Measurements from ENCODE around the gene ADGRB2.

Gene ADGRB2

GRCh38 chr1:31681415-31681814, 82.7 kb downstream of the ADGRB2 start:
- TF ChIP-seq, protein P1, sequence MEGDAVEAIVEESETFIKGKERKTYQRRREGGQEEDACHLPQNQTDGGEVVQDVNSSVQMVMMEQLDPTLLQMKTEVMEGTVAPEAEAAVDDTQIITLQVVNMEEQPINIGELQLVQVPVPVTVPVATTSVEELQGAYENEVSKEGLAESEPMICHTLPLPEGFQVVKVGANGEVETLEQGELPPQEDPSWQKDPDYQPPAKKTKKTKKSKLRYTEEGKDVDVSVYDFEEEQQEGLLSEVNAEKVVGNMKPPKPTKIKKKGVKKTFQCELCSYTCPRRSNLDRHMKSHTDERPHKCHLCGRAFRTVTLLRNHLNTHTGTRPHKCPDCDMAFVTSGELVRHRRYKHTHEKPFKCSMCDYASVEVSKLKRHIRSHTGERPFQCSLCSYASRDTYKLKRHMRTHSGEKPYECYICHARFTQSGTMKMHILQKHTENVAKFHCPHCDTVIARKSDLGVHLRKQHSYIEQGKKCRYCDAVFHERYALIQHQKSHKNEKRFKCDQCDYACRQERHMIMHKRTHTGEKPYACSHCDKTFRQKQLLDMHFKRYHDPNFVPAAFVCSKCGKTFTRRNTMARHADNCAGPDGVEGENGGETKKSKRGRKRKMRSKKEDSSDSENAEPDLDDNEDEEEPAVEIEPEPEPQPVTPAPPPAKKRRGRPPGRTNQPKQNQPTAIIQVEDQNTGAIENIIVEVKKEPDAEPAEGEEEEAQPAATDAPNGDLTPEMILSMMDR (IDR thresholded peaks at IDR 0.05; ENCODE audit: low read depth, low read length), result no peak
- H3K4me3 ChIP-seq (ENCODE audit: low read depth, low read length), result no peak overlapping the region

GRCh38 chr1:31679676-31680230, 84.4 kb downstream of the ADGRB2 start:
- TF ChIP-seq, protein P1 (IDR thresholded peaks at IDR 0.05; ENCODE audit: low read depth, low read length), result no peak
- H3K4me3 ChIP-seq (ENCODE audit: low read depth, low read length), result no peak overlapping the region

DNA sequence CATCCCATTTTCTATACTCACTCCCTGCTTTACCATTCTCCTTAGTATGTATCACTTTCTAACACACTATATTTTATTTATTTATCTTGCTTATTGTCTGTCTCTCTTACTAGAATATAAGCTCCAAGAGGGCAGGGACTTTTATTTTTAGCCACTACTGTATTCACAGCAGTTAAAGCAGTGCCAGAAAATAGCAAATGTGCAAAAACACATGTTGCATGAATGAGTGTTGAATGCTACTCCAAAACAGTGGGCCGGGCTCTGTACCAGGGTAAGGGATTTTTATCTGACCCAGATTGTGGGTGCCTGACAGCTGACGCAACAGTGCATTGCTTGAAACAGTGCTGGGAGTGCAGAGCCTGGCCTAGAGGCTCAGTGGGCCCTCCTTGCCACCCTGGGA, 85.0 kb downstream of the ADGRB2 start:
- H3K4me3 ChIP-seq (ENCODE audit: low read depth, low read length), result no peak overlapping the region
- TF ChIP-seq, protein P1 (IDR thresholded peaks at IDR 0.05; ENCODE audit: low read depth, low read length), result no peak

DNA sequence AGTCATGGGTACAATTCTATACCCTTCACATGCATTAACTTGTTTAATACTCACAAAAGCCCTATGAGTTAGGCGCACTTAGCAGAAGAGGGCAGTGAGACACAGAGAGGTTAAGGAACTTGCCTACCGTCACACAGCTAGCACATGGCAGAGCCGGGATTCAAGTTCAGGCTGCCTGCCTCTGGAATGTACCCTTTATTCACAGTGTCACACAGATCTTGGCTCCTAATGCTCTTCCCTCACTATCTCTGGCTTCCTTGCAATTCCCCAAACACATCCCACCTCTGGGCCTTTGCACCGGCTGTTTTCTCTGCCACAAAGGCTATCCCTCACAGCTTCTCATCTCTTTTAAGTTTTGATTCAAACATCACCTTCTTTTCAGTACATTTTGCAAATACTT, 85.5 kb downstream of the ADGRB2 start:
- TF ChIP-seq, protein P1 (IDR thresholded peaks at IDR 0.05; ENCODE audit: low read depth, low read length), result no peak
- no peak overlapping the region for H3K4me3 ChIP-seq (ENCODE audit: low read depth, low read length)

DNA sequence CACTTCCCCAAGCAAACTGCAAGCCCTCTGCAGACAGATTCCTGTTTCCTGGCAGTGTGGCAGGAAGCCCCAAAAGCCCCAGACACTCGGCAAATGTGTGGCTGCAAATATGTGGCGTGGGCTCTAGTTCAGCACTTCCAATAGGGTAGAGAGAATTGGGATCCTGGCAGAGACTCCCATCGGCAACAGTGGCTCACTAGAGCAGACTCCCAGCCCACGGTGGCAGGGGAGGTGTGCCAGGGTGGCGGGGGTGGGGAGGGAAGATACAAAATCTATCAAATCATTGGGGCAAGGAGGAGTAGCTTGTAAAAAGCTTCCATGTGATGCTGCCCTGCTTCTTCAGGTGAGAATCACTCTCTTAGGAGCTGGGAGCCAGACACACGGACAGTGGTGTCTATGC, 86.2 kb downstream of the ADGRB2 start:
- no peak overlapping the region for H3K4me3 ChIP-seq (ENCODE audit: low read depth, low read length)
- TF ChIP-seq, protein P1 (IDR thresholded peaks at IDR 0.05; ENCODE audit: low read depth, low read length), result no peak

DNA sequence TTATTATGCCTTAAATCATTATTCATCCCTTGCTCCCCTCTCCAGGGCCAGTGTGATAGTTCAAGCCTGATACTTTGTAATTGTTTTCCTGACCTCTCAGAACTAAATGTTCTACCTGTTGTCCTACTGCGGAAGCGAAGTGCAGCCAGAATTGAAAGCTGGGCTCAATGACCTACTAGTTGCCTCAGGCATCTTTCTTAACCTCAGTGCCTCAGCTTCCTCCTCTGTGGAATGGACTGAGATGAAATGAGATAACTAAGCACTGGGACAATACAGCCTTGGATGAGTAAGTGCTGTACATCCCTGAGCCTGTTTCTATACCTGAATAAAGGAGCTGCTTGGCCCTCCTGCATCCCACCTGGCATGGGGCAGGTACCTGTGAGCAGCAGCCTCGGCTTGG, 86.7 kb downstream of the ADGRB2 start:
- TF ChIP-seq, protein P1 (IDR thresholded peaks at IDR 0.05; ENCODE audit: low read depth, low read length), result no peak
- no peak overlapping the region for H3K4me3 ChIP-seq (ENCODE audit: low read depth, low read length)

All from WI38 (cell line).